GM18909 (cell line): ENCODE results near the gene NPAS3.

Experiments
- ATAC-seq: cut with Tn5 transposase; IDR thresholded peaks from one replicate; pipeline ENCODE4 v1.9.1; 2021; ENCODE audit warnings: mild to moderate bottlenecking; ENCODE audit not compliant: unreplicated experiment, poor library complexity

NPAS3 gene

GRCh38 chr14:32939254-32940065 is 781 bp downstream of the NPAS3 start:
- peak; percentile 47 for ATAC-seq

DNA sequence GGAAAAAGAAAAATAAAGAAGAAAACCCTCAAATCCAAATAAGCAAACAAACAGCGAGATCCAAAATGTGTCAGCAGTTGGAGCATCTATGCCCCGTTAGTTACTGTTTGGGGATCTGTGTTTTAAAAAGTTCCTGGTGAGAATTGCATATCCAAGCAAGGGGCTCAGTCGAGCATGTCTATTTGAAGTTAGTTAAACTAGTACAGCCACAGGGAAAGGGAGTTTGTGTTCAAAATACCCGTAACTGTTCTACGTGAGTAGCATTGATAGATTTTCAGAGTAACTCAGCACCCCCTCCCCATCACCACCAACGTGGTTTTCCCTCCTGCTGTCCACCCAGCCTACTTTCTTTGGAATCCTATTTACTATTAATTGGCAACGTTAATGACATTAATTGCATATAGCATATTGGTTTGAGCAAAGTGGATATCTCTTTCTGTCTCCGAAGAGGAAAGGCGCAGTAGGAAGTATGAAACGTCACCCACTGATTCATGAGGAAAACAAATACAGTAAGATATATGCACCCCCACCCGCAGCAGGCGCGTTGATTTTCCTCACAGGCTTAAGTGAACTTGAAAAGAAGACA is 1.5 kb downstream of the NPAS3 start:
- ATAC-seq, result no peak

- ATAC-seq, result no peak
These were observed 2.3 kb downstream of the NPAS3 start for GRCh38 chr14:32940711-32941667.

GRCh38 chr14:32941668-32942065 is 3.0 kb downstream of the NPAS3 start:
- no peak for ATAC-seq

DNA sequence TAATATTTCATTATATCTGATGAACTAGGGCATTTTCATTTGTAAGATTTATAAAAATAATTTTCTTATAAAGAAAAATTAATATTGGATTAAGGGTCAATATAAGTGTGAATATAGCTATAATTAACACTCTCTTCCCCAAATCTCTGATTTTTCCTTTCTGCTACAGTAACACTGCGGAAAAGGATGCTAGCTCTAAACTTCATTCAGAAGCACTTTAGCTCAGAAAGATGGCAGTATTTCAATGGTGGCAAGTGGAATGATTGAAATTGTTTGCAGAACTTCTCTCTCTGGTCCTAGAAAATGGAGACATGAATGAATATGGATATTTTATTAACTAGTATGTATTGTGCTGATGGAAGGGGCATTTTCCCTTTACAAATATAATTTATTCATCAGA is 8.4 kb downstream of the NPAS3 start:
- ATAC-seq, result no peak

DNA sequence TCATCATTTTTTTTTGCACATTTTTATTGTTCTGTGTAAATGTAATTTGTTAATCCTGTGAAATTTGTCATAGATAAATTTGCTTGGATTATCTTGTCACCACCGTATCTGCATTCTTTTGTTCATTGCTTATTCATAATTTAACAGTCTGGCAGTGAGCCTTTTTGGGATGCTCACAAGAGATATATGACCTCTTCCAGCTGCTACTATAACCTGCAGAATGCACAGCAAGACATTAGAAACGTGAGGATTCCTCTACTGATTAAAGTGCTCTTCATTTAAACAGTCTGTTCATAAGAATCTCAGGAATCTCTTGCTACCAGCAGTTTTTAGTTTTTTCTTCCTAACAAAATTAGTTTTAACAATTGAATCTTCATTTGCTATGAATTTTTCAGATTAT is 9.1 kb downstream of the NPAS3 start:
- ATAC-seq, result no peak

GRCh38 chr14:32950584-32950983 is 11.9 kb downstream of the NPAS3 start:
- ATAC-seq, result no peak

GRCh38 chr14:32967421-32967820 is 28.7 kb downstream of the NPAS3 start:
- no peak for ATAC-seq

- no peak for ATAC-seq
These were observed 30.4 kb downstream of the NPAS3 start for GRCh38 chr14:32968972-32969544.

DNA sequence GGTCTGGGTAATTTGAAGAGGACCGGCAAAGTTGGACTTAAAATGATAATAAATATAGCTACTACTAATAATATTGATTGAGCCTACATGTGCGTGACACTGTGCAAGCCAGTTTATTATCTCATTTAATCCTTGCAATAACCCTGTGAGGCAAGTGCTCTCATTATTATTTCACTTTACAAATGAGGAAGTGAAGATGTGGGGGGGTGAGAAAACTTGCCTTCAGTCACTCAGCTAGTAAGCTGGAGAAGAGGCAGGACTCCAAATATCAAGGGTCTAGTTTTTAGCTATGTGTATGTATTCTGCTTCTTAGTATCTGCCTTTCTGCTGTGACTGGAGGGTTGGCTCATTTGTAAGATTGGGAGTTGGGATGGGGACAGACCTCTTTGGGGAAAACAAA is 39.2 kb downstream of the NPAS3 start:
- no peak for ATAC-seq

DNA sequence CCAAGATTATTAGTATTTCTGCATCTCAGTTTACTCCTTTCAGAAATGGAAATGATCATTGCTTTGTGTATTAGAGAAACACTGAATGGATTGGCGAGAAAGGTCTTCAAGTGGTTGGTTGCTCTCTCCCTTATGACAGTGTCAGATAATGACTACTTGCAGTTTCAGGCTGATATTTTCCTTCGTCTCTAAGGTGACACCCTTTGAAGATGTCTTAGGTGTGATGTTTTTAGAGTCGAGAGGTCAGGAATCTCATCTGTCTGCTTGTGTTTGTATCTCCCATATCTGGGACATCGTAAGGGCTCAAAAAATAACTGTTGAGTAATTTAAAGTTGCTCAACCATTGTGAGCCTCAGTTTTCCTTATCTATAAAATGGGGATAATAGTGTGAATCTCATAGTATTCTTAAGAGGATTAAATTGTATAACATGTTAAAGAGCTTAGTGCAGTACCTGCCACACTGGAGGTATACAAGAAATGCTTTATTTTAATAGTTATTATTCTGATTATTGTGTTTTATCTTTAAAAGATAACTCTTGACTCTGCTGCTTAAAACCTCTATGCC is 40.1 kb downstream of the NPAS3 start:
- no peak for ATAC-seq

DNA sequence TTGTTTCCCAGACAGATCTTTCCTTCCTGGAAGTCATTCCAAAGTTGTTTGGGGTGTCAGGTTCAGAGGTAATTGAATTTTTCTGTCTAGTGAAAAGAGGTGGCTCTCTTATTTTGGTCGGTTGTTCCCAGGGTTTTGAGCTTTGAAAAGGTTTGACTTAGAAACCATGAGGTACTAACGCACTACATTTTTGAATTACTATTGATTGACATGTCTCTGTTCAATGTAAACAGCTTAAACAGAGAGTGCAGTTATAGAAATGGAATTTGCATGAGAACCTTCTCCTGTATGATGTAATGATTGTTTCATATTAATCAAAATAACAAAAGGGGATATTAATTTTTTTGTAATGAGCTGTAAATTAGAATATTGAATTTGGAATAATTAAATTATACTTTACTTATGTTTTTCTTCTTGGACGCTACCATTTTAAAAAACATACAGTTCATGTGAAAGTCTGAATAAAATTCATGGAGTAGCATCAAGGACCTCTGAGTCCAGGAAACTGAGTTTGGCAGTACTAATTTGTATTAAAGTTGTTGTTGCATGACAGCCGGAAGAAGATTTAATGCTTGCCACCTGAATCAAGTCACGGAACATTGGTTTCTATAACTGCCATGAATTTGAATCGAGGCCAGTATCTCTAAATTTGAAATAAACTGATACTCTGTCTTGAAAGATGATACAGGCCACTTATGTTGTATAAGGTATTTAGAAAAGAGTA is 41.7 kb downstream of the NPAS3 start:
- no peak for ATAC-seq

- ATAC-seq, result no peak
These were observed 42.3 kb downstream of the NPAS3 start for GRCh38 chr14:32980902-32981501.

DNA sequence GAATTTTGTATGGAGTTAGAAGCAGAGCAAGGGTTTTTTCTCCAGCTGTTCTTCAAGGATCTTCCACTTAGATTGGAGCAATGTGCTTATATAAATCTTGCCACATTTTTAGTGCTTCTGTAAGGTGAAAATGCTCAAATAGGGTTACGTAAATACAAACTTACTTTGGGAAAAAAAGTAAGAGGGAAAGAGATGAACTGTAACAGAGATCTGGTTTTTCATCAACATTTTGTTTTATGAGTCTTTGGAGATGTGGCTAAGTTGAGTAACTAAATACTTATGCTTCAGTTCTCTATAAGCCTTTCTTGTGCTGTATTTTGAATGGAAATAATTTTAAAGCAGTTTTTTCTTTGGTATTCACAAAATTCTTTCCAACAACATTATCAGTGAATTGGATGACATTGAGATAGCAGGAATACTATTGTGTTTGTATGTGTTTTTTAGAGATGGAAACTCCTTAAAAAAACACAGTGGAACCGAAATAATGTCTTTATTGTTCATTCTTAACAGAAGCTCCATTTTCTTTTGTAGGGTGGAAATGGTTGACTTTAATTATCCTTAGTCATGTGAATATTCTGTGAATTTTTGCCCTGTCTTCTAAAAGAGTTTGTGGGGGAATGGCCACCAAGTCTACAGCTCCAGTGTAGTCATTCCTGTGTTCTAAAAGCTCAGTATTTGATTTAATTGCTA is 45.7 kb downstream of the NPAS3 start:
- no peak for ATAC-seq

GRCh38 chr14:32985866-32986265 is 47.2 kb downstream of the NPAS3 start:
- no peak for ATAC-seq

- no peak for ATAC-seq
These were observed 48.3 kb downstream of the NPAS3 start for GRCh38 chr14:32986791-32987540.

DNA sequence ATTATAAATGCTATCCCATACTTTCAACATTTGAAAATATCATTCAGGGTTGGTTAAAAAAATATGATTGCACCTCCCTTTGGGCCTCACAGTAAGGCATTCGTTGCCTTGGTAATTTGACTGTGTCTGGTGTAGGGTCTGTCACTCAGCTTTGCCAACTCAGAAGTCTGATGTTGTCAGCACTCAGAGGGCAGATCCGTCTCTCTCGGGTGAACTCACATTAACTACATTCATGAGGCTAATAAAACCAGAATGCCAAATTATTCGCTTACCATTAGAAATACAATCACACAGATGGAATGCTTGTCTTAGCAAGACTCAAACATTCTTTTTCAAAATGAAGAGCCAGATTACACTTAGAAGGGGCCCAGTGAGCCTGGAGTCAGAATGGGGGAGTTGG is 53.0 kb downstream of the NPAS3 start:
- ATAC-seq, result no peak

- no peak for ATAC-seq
These were observed 55.2 kb downstream of the NPAS3 start for GRCh38 chr14:32993921-32994320.
